HL-60 (cell line): ENCODE results near the gene BTBD17.

Experiments
- DNase-seq, 2 experiments: peaks; one replicate each; pipeline ENCODE4 v3.0.0-alpha.2; 2010 to 2020; ENCODE audit warnings: low read depth in 1 of 2, low spot score in 1 of 2
- H3K27ac ChIP-seq: fragments of 250-450 bp; sonication (Bioruptor Pico); replicated peaks from 2 replicates; pipeline ENCODE4 v1.5.1; 2020; ENCODE audit warnings: mild to moderate bottlenecking, moderate library complexity
- H3K27me3 ChIP-seq: fragments of 250-450 bp; sonication (Bioruptor Pico); 2 replicates; pipeline ENCODE4 v1.5.1; 2021; ENCODE audit warnings: mild to moderate bottlenecking, moderate library complexity; ENCODE audit not compliant: insufficient read depth, poor library complexity, severe bottlenecking
- H3K4me3 ChIP-seq: replicated peaks from 2 replicates; pipeline ENCODE4 v1.5.1; 2011; ENCODE audit warnings: mild to moderate bottlenecking, control low read depth, low read length; ENCODE audit not compliant: insufficient read depth
- GABPA ChIP-seq: IDR thresholded peaks from 2 replicates; pipeline ENCODE4 v1.6.1; 2012; ENCODE audit warnings: low read depth
- POLR2AphosphoS5 ChIP-seq: IDR thresholded peaks from 2 replicates; pipeline ENCODE4 v1.6.1; 2012; ENCODE audit warnings: low read depth
- SPI1 ChIP-seq: IDR thresholded peaks from 2 replicates; pipeline ENCODE4 v1.6.1; 2012; ENCODE audit warnings: low read depth, mild to moderate bottlenecking, borderline replicate concordance
- TF ChIP-seq, protein P1 (sequence below): IDR thresholded peaks from 2 replicates; pipeline ENCODE4 v1.6.1; 2012; ENCODE audit warnings: low read depth; ENCODE audit not compliant: insufficient replicate concordance
- TF ChIP-seq, protein P2 (sequence below): IDR thresholded peaks from one replicate; pipeline ENCODE4 v1.5.1; 2011; ENCODE audit warnings: low read length, control low read depth, inconsistent platforms; ENCODE audit not compliant: insufficient read depth

BTBD17 gene

DNA sequence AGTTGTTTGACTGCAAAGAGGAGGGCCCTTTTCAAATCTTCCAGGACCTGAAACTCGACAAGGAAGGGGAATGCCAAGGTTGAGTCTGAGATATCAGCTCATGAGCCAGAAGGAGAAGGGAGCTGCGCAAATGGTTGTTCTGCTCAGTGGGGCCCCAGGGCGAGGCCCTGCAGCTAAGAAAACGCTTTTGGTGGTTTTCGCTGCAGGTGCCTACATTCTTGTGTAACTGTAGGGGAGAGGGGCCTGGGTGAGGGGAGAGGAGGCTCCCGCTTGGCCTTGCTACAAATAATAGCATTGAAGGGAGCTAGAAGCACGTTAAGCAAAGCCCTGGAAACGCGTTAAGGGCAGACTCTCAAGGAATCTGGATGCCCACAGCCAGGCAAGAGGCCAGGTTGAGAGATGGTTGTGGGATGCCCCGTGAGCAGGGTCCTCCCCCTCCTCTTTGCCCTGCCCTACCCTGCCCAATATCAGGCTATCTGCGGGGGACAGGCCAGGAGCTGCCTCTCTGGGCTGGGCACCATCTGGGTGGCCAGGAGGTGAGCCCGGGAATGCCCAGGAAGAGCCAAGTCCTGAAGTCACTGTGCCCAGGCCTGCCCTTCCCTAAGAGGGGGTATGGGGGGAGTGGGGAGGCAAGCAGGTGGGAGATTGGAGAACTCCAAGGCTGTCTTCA, 27.6 kb upstream of the BTBD17 start:
- peak overlapping the region; percentile 73 for H3K27ac ChIP-seq
- TF ChIP-seq, protein P1, sequence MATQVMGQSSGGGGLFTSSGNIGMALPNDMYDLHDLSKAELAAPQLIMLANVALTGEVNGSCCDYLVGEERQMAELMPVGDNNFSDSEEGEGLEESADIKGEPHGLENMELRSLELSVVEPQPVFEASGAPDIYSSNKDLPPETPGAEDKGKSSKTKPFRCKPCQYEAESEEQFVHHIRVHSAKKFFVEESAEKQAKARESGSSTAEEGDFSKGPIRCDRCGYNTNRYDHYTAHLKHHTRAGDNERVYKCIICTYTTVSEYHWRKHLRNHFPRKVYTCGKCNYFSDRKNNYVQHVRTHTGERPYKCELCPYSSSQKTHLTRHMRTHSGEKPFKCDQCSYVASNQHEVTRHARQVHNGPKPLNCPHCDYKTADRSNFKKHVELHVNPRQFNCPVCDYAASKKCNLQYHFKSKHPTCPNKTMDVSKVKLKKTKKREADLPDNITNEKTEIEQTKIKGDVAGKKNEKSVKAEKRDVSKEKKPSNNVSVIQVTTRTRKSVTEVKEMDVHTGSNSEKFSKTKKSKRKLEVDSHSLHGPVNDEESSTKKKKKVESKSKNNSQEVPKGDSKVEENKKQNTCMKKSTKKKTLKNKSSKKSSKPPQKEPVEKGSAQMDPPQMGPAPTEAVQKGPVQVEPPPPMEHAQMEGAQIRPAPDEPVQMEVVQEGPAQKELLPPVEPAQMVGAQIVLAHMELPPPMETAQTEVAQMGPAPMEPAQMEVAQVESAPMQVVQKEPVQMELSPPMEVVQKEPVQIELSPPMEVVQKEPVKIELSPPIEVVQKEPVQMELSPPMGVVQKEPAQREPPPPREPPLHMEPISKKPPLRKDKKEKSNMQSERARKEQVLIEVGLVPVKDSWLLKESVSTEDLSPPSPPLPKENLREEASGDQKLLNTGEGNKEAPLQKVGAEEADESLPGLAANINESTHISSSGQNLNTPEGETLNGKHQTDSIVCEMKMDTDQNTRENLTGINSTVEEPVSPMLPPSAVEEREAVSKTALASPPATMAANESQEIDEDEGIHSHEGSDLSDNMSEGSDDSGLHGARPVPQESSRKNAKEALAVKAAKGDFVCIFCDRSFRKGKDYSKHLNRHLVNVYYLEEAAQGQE = no peak
- TF ChIP-seq POLR2AphosphoS5 = peak; percentile 52; the same call in 1 of the 2 replicates
- DNase-seq = peak in 1 of 2 experiments; percentile 82

DNA sequence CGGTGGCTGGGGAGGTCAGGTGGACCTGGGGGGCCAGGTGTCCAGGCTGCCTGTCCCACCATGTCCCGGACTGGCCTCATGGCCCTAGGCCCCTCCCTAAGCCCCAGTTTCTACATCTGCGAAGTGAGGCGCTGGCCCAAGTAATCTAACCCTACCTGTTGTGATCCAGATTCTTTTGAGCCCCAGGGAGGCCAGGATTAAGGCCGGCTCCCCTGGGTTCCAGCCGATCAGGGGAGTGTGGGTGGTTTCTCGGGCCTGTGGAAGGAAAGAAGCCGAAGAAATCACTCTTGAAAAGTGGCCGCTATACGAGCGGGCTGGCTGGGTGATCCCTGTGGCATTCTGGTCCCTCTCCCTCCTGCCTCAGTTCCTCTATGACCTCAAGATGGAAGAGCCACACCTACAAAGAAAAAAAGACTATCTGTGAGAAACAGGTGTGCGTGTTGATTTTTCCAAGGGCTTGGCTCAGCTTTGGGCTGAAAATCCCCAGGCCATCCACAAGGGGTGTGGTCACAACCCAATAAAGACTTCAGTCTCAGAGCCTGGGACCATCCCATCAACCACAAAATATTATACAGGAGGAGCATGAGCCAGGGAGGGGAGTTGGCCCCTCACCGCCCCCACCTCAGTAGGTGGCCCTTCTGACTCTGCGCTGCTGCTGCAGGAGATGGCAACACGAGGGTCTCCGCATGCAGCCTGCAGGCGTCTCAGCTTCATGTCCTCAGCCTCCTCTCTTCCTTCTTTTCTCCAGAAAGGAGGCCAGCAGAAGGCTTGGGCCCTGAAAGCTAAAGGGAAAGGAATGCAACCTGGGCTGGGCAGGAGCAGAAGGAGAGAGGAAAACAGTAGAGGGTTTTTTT, 25.9 kb upstream of the BTBD17 start:
- no peak for DNase-seq
- H3K27me3 ChIP-seq = no peaks in the 10 kb centered on the region
- H3K27ac ChIP-seq = no peak overlapping the region
- TF ChIP-seq POLR2AphosphoS5 (no peak), SPI1 (no peak), GABPA (no peak)
- TF ChIP-seq, protein P1 = no peak
- TF ChIP-seq, protein P2, sequence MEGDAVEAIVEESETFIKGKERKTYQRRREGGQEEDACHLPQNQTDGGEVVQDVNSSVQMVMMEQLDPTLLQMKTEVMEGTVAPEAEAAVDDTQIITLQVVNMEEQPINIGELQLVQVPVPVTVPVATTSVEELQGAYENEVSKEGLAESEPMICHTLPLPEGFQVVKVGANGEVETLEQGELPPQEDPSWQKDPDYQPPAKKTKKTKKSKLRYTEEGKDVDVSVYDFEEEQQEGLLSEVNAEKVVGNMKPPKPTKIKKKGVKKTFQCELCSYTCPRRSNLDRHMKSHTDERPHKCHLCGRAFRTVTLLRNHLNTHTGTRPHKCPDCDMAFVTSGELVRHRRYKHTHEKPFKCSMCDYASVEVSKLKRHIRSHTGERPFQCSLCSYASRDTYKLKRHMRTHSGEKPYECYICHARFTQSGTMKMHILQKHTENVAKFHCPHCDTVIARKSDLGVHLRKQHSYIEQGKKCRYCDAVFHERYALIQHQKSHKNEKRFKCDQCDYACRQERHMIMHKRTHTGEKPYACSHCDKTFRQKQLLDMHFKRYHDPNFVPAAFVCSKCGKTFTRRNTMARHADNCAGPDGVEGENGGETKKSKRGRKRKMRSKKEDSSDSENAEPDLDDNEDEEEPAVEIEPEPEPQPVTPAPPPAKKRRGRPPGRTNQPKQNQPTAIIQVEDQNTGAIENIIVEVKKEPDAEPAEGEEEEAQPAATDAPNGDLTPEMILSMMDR = no peak
- no peak overlapping the region for H3K4me3 ChIP-seq

More for the DNA sequence above, 27.6 kb upstream of the BTBD17 start:
- no peak overlapping the region for H3K4me3 ChIP-seq
- H3K27me3 ChIP-seq = no peaks in the 10 kb centered on the region

DNA sequence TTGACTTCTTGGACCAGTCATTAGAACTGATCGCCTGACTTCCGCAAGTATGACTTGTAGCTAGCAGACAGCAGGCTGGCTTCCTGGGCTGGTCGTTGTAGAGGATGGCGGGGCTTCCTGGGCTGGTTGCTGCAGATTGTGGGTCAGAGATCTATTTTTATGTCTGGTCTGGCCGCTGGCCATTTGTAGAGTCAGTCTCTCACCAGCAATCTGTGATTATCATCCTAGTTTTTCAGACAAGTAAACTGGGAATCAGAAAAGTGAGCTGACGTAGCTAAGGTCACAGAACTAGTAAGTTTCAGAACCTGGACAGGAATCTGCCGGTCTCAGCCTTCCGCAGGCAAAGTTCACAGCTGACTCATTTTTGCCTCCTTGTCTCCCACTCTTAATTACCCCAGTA, 24.7 kb upstream of the BTBD17 start:
- Histone ChIP-seq H3K4me3 (no peak overlapping the region), H3K27ac (no peak overlapping the region), H3K27me3 (no peaks in the 10 kb centered on the region)
- no peak for DNase-seq
- TF ChIP-seq POLR2AphosphoS5 (no peak), GABPA (no peak), SPI1 (no peak)
- TF ChIP-seq, protein P1 = no peak
- TF ChIP-seq, protein P2 = no peak
